HG03139 (cell line): ENCODE results near the gene MYOM1.
A peak's percentile ranks its signal among the peaks of the same experiment; 100 is the strongest.

Experiments used
- ATAC-seq: cut with Tn5 transposase; IDR thresholded peaks from one replicate; pipeline ENCODE4 v1.9.1; 2021; ENCODE audit not compliant: unreplicated experiment

MYOM1 gene

DNA sequence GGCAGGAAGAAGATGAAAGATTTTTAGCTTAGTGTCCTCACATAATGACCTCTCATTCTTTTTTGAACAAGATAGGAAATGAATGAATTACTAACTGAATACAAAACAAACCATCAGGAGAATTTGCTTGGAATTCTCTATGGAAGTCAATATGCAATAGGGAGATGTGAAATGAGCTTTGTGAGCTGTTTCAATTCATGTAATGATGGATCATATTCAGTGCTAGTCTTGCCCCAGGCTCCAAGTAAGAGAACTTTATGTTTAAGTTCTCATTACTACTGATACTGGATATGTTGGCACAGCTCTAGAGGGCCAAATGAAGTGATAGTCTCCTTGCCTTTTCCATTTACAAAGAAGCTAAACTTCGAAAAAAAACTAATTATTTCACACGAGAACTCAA lies 29.2 kb downstream of the MYOM1 start:
- no peak for ATAC-seq

DNA sequence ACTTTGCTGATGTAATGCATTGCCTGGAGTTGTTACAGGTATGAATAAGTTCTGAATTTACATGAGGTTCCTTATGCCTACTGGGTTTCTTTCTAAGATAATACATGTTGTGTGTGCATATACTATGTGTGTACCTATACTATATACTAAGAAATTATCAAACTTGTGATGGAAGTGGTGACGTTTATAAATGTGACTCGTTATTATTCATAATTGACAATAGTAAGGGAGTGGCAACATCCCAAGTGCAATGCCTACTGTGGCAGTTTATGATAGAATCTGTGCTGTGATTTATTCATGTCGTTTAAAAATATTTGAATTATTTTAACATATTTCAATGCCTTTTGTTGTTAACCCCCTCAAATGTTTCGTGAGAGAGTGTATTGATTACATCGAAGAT lies 29.9 kb downstream of the MYOM1 start:
- ATAC-seq, result no peak

DNA sequence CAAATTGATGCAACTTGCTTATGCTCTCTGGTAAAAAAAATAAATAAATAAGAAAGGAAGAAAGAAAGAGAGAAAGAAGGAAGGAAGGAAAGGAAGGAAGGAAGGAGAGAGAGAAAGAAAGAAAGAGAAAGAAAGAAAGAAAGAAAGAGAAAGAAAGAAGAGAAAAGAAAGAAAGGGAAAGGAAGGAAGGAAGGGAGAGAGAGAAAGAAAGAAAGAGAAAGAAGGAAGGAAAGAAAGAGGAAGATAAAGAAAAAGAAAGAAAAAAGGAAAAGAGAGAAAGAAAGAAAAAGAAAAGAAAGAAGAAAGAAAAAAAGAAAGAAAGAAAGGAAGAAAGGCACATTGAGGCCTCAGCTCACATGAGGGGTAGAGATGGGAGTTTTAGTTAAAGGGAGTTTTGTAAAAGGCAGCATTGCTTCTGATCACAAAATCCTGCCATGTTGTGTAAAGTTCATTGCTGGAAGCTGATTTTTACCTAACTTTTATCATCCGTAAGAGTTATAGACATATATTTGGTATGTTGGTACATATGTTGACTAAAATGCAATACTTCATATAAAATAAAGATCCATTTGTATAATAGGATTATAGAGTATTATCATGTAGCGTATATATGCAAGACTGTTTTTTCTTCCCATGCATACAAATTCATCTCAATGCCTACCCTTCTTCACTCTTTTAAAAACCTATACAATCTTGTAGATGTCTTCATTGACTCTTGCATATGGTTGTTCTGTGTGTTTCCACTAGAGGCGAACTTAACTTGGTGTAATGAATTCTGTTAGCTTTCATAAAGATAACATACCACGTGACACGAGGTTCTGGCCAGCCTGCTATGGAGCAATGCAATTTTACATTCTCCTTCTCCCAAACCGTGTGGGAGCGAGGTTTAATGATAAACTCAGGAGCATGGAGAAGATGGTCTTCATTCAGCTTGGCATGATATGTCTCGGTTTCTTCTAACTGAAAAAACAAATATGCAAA lies 32.8 kb downstream of the MYOM1 start:
- ATAC-seq, result no peak

DNA sequence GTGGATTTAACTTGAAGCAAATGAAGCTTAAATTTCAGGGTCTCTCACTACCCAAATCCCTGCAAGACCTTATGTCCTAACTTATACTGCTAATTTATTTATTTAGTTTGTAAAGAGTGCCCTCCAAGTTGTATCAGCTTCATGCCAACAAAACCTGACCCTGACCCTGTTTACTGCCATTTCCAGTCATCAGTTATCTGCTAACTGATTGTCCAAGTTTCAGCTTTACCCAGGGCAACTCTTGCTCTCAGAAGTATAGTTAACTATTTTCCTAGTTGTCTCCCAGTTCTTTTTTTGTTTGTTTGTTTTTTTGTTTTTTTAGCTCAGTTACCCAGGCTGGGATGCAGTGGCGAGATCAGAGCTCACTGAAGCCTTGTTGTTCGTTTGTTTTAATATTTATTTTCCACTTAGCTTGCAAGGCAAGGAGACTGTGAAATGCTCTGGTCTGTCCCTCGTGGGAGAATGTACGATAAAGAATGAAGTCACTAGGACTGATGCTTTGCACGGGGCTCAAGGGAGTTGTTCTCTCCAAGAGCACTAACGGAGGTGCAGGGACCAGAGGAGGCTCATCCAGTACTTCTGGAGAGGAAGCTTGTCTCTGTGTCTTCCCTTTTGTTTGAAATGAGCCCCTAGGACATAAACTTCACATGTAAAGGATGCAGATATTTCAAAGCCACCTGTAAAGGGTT lies 35.3 kb downstream of the MYOM1 start:
- no peak for ATAC-seq

DNA sequence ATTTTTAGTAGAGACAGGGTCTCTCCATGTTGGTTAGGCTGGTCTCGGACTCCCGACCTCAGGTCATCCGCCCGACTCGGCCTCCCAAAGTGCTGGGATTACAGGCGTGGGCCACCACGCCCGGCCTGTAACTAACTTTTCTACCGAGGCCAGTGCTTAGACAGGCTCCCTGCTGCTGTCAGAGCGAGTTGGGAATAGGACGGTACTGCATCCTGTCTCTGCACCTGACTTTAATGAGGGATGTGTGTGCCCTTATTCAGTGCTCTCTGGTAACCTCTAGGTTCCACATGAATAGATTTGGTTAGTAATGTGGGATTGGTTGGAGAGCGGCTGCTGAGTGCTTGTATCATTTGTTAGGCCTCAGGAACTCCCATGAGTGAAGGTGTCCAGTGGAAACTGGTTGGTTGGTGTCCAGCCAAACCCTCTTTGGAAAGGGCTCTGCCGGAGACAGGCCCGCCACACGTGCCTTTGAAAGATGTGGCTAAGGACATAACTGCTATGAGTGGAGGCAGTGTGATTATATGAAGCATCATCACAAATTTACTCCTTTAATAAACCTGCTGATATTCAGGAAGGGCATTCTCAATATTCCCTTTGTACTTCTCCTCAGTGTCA lies 36.6 kb downstream of the MYOM1 start:
- ATAC-seq, result no peak

DNA sequence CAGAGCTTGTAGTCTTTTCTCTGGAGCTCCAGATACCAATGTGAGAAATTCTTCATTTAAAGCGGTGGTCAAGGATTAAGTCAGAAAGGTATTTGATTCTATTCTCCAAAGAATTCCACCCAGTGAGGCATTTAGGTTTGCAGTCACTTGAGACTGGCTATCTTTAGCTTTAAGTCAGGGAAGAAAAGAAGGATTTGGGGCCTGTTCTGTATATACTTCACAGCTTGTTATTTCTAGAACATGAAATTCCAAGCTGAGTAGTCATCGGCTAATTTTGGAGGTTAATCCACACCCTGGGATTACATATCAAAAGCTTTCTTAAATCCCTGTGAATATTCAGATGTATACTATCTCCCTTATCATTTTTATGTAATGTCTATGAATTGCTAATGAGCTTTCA lies 39.4 kb downstream of the MYOM1 start:
- ATAC-seq, result no peak

DNA sequence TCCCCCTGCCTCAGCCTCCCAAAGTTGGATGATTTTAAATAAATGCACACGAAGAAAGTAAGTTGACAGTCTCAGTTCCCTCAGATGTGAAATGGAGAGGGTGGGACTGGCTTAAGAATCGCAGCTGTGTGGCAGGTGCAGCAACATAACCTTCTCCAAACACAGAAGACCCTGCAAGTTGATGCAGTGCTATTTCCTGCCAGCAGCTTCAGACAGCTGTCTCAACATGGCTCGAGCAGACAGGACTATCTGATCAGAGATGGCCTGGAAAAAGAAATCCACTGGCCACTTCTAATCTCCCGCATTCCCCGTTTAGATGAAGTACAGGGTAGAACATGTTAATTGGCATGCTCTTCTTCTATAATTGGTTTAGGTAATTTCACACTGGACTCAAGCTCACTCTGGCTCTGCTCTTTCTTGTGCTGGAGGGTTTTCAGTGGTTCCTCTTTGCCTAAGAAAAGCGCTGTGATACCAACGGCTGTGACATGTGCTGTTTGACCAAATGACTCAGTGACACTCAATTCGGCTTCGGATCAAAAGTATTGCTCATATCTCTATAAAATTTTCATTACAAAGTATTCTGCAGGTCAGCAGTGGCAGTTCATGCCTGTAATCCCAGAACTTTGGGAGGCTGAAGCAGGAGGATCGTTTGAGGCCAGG lies 40.2 kb downstream of the MYOM1 start:
- peak; percentile 55 for ATAC-seq

DNA sequence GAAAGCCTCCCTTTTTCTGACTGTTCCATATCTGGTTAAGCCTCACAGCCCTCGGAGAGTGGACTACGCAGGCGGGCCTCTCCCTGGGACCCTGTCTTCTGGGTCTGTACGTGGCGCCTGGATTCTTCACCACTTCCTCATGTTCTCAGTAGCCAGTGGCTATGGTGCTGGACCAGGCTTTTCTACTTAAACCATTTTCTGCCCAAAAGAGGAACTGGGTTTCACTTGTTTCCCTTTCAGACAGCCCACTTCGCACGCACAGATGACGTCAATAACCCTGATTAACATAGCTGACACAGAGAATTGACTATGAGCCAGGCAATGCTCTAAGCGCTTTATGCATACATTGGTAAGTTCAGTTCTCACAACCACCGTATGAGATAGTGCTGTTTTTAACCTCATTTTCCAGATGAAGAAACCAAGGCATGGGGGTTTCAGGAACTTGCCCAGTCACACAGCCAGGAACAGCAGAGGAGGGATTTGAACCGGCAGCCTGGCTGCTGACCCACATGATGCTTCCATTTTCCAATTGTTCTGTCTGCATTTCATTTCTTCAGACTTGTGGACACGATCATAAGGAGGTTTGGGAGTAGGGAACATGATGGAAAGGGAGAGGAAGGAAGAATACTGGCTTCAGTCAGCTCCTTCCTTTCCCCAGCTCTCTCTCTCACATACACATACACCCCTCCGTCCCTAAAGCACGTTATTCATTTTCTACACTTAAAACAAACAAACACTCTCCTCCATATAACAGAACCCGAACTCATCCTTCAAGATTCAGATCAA lies 41.7 kb downstream of the MYOM1 start:
- peak; percentile 81 for ATAC-seq

DNA sequence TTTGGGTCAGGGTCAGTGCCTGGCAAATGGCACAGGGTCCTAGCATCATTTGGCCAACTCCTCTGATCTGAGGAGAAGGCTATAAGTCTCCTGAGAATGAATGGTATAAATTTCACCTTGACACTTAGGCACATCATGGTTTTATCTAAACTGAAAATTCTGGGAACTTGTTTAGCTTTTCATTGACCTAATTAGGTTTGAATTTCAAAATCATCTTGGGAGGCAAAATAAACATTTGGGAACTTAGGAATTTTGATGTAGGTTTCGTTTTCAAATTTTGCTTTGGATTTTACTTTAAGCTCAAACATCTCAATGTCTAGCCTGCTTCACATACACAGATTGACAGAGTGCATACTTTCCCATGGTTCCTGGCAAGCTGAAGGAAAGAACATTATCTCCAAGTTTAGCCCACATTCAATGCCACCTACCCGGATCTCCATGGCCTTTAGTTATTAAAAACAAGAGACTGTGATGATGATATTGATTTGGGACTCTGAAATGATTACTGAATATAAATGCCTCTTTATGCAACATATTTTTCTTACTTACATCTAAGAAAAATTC lies 44.5 kb downstream of the MYOM1 start:
- no peak for ATAC-seq

DNA sequence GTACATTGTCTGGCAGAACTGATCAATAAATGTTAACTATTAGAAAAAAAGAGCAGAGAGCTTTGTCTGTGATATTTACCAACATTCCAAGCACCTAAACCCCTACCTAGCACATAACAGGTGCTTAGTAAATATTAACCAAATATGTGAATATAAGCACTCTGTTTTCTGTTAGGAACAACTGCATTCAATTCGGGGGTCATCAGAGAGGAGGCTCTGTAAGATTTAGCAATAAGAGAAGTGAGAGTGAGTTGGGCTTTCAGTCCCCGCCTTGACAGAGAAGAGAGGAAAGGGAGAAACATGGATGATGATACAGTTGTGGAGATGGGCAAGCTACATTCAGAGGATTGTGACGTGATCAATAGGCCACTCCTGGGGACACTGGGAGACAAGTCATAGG lies 47.7 kb downstream of the MYOM1 start:
- ATAC-seq, result no peak

DNA sequence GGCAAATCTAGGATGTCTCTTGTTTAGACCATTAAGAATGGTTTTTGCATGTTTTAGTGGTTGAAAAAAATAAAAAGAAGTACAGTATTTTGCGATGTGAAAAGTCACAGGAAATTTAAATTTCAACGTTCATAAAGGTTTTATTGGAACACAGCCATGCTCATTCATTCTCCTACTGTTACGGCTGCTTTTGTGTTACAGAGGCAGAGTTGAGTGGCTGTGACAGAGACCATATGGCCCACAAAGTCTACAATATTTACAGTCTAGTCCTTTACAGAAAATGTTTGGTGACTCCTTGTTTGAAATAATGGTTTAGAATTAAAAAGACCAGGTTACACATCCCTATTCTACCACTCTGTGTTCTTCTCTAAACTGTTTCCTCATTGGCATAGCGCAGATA lies 48.1 kb downstream of the MYOM1 start:
- ATAC-seq, result no peak

DNA sequence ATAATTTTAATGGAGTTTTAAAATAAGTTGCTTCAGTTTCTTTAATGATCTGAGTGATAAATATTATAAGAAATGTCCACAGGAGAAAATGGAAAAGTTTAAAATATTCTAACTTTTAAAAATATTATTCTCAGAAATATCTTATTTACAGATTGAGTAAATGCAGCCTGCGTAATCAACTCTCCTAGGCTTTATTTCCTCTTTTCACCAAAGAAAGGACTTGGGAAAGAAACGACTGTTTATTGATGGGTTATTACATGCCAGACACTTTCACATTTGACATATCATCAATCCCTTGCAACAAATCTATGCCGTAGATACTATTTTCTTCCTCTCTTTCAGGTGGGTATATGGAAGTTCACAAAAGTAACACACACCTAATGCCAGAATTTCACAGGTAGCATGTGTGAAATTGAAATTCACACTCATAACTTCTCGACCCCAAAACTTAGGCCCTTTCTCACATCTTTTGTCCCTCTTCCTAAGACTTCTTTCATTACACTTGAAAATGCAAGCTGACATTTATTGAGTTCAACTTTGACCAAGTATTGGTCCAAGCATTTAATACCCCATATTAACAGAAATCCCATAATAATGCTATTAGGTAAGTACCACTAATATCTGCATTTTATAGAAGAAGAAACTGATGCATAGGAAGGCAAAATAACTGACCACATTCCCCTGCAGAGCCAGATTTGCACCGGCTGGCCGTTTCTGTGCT lies 49.2 kb downstream of the MYOM1 start:
- no peak for ATAC-seq

DNA sequence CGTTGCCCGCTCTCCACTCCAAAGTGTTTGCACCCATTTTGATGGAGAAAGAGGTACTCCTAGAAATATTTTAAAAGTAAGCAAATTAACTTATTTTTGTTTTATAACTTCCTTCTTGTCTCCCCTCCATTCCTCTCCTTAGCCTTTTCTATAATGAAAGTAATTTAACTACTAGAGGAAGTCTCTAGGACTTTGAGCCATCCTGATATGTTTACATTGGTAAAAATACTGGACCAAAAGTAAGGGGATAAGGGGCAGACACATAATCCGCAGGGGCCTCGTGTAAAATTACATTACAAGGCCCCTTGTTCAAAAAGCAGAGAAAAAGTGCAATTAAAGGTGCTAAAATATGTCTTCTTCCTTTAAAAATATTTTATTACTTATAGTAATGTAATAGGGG lies 55.4 kb downstream of the MYOM1 start:
- ATAC-seq, result no peak

DNA sequence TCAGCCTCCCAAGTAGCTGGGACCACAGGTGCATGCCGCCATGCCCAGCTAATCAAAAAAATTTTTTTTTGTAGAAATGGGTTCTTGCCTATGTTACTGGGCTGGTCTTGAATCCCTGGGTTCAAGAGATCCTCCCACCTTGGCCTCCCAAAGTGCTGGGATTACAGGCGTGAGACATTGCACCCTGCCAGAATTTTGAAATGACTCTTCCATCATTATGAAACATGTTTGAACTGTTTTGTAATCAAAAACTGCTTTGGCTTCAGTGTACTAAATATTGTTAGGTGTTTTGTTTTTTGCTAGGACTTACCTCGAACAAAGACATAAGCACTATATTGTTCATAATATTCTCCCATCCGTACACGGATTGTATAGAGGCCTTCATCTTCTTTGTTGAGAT lies 55.8 kb downstream of the MYOM1 start:
- no peak for ATAC-seq

DNA sequence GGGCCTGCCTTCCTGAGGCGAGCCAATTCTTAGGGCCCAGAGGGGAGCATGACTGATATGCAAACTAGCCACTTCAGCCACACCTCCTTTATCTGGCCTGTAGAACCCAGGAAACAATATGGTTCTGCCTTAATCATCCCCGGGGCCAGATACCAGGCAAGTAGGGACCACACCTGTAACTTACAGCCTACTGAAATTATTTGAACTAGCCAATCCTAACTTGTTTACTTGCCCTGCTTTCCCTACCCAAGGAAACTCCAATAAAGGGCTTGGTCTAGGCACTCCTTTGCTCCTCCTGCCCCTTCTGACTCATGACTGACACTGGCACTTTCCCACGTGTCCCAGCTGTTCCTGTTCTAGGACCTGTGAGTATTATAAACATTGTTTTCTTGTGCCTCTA lies 57.6 kb downstream of the MYOM1 start:
- ATAC-seq, result no peak

DNA sequence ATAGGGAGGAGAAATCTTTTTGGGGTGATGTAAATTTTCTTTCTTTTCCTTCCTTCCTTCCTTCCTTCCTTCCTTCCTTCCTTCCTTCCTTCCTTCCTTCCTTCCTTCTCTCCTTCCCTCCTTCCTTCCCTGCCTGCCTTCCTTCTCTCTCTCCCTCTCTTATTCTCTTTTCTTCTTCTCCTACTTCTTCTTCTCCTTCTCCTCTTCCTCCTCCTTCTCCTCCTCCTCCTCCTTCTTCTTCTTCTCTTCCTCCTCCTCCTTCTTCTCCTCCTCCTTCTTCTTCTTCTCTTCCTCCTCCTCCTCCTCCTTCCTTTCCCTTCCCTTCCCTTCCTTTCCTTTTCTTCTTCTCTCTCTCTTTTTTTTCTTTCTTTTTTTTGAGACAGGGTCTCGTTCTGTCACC lies 59.9 kb downstream of the MYOM1 start:
- ATAC-seq, result no peak

DNA sequence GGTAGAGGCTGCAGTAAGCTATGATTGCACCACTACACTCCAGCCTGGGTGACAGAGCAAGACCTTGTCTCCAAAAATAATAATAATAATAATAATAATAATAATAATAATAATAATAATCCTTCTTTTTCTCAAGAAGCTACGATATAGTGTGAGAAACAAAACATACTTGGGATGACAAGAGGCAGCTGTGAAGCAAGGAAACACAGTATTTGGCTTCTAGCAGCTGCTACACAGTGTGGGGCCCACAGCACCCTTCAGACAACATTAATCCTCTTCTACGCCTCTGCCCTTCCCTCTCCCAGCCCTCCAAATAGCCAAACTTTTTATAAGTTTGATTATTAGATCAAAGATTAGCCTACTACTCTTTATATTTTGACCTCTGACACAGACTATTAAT lies 62.2 kb downstream of the MYOM1 start:
- no peak for ATAC-seq

DNA sequence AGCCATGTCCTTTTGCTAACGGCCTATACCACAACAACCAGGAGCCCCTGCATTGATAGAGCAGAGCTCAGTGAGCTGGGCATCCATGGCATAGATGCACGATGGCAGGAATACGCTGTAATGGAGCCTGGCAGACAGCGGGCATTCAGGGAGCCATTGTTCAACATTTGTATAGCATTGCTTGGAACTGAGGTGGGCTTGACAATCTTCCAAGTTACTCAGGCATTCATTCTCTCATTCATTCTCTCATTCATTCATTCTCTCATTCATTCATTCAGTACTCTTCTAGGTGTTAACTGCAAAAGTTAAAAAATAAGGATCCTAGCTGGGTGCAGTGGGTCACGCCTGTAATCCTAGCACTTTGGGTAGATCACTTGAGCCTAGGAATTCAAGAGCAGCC lies 62.7 kb downstream of the MYOM1 start:
- ATAC-seq, result no peak

DNA sequence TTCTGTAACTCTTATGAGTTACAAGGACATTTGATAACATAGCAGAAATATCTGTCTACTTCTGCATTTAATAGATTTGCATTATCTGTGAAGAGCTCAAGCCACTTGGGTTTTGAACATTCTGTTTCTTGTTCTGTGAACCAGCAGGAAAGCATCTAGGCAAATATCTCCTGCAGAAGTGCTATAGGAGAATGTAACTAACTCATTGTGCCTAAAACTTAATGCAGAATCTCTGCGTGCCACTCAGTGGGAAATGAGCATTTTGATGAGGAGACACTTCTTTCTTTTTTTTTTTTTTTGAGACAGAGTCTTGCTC lies 63.5 kb downstream of the MYOM1 start:
- ATAC-seq, result no peak

DNA sequence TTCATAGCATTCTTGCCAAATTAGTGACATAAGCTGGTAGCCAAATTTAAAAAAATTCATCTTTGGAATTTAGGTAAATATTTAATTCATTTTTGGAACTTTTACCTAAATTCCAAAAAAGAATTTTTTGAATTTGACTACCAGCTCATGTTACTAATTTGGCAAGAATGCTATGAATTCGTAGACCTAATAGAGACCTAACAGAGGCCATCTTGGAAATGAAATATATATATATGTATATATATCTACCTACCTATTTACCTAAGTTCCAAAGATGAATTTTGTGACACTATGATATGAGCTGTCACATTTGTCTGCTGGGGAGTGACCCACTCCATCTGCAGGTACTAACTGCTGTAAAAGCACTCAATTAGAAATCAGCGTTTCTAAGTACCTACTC lies 65.6 kb downstream of the MYOM1 start:
- no peak for ATAC-seq
